Measurements from ENCODE around the gene ITGB3.

GRCh38 chr17:47272491-47272890 lies 18.9 kb downstream of the ITGB3 start:
- TF ChIP-seq EP300 (IDR thresholded peaks at IDR 0.05; ENCODE audit: borderline replicate concordance) (no peak), RAD21 (IDR thresholded peaks at IDR 0.05; ENCODE audit: low read depth) (no peak), MAX (IDR thresholded peaks at IDR 0.05) (no peak), TCF12 (IDR thresholded peaks at IDR 0.05; ENCODE audit: low read depth) (no peak)
